Naive thymus-derived CD8-positive, alpha-beta T cell (primary cell): Measurements from ENCODE around the gene PLEKHG4. TPM values are rescaled to one million over a fixed set of nuclear protein-coding genes. Genes with fewer than 3 reads are reported as not detected.

Experiments used
- ATAC-seq, 2 donors: fragments of 150-1000 bp; cut with Tn5 transposase in 1 of 2; sonication (Bioruptor Pico), chemical (Tn5 transposase) in 1 of 2; 1 replicate in 1 of 2; 2 replicates in 1 of 2; pipeline ENCODE4 v1.10.0; 2021; ENCODE audit warnings: mild to moderate bottlenecking in 2 of 2, moderate library complexity in 2 of 2
- POLR2A ChIA-PET: fragments of 350-600 bp; sonication (Branson Sonifier 250); formaldehyde crosslinking; loops from one replicate; lab custom pipeline; 2021; ENCODE audit warnings: antibody characterized with exemption; lab: Charles Lee
- DNase-seq, 10 donors: peaks; one replicate each; pipeline versions ENCODE4 v3.0.0 to v3.0.0-alpha.2; 2020 to 2022
- H3K27ac Mint-ChIP-seq, 10 donors: one replicate each; pipeline ENCODE4 v1.8.0; 2020 to 2022; ENCODE audit warnings: mild to moderate bottlenecking in 10 of 10, mixed read lengths in 10 of 10, moderate library complexity in 4 of 10, inconsistent platforms in 1 of 10
- H3K27me3 Mint-ChIP-seq, 5 donors: one replicate each; pipeline ENCODE4 v1.8.0; 2021 to 2022; ENCODE audit warnings: mixed read lengths in 5 of 5
- H3K36me3 Mint-ChIP-seq, 3 donors: one replicate each; pipeline ENCODE4 v1.8.0; 2020 to 2022; ENCODE audit warnings: mixed read lengths in 3 of 3, mild to moderate bottlenecking in 2 of 3, inconsistent platforms in 1 of 3
- H3K4me1 Mint-ChIP-seq, 4 donors: one replicate each; pipeline ENCODE4 v1.8.0; 2021 to 2022; ENCODE audit warnings: mixed read lengths in 4 of 4
- H3K4me3 Mint-ChIP-seq, 10 donors: one replicate each; pipeline ENCODE4 v1.8.0; 2020 to 2022; ENCODE audit warnings: mild to moderate bottlenecking in 10 of 10, mixed read lengths in 10 of 10, moderate library complexity in 6 of 10, inconsistent platforms in 1 of 10
- H3K9me3 Mint-ChIP-seq, 9 donors: one replicate each; pipeline ENCODE4 v1.8.0; 2020 to 2022; ENCODE audit warnings: mixed read lengths in 9 of 9, mild to moderate bottlenecking in 3 of 9, inconsistent platforms in 1 of 9, moderate library complexity in 1 of 9
- polyA plus RNA-seq, 3 donors: library from polyadenylated mRNA; unstranded; fragments of 300-500 nt; fragmentation: Illumina TruSeq; gene quantifications; one replicate each; pipeline ENCODE4 v1.2.3, GENCODE V29; 2021
- total RNA-seq, 8 experiments: library from RNA in 2 of 8; stranded (reverse) in 2 of 8; gene quantifications; one replicate each; pipeline ENCODE4 v1.2.3 and lab custom pipeline; 2021 to 2026

Gene PLEKHG4
- total and polyA plus RNA-seq, 5 experiments from 2014 or later: 7.9 to 41.0 (median 11.7) TPM

- H3K9me3 Mint-ChIP-seq: no peaks in the 10 kb centered on the region
- H3K4me3 Mint-ChIP-seq: no peak overlapping the region
- POLR2A ChIA-PET: no interaction called here
- no peaks in the 10 kb centered on the region for H3K36me3 Mint-ChIP-seq
- H3K27me3 Mint-ChIP-seq: peaks cover 0 to 10% (median 6%) of the 10 kb centered on the region in 5 donors
- ATAC-seq (no peak), DNase-seq (no peak)
- no peak overlapping the region for H3K27ac Mint-ChIP-seq
- H3K4me1 Mint-ChIP-seq: no peaks in the 10 kb centered on the region
These were observed 22.7 kb downstream of the PLEKHG4 start for GRCh38 chr16:67302076-67302475.

GRCh38 chr16:67302970-67303369 is 23.6 kb downstream of the PLEKHG4 start:
- DNase-seq: no peak
- no peak overlapping the region for H3K4me3 Mint-ChIP-seq
- POLR2A ChIA-PET: no interaction called here

GRCh38 chr16:67304020-67304419 is 24.7 kb downstream of the PLEKHG4 start:
- DNase-seq: no peak
- POLR2A ChIA-PET: no interaction called here
- Mint-ChIP-seq H3K9me3 (no peaks in the 10 kb centered on the region), H3K27ac (peak overlapping the region in 1 of 10 donors; percentile 52), H3K36me3 (no peaks in the 10 kb centered on the region), H3K27me3 (peaks cover 0 to 10% (median 7%) of the 10 kb centered on the region in 5 donors), H3K4me1 (peaks cover 0 to 1% (median 0%) of the 10 kb centered on the region in 4 donors), H3K4me3 (no peak overlapping the region)
- no peak for ATAC-seq

More at GRCh38 chr16:67302970-67303369, 23.6 kb downstream of the PLEKHG4 start:
- Mint-ChIP-seq H3K36me3 (no peaks in the 10 kb centered on the region), H3K27ac (peak overlapping the region in 1 of 10 donors; percentile 71), H3K9me3 (no peaks in the 10 kb centered on the region), H3K27me3 (peaks cover 0 to 10% (median 6%) of the 10 kb centered on the region in 5 donors), H3K4me1 (no peaks in the 10 kb centered on the region)
- no peak for ATAC-seq

- peak overlapping the region in 1 of 10 donors; percentile 24 for H3K27ac Mint-ChIP-seq
- H3K36me3 Mint-ChIP-seq: no peaks in the 10 kb centered on the region
- POLR2A ChIA-PET: no interaction called here
- H3K27me3 Mint-ChIP-seq: peaks cover 0 to 10% (median 7%) of the 10 kb centered on the region in 5 donors
- H3K9me3 Mint-ChIP-seq: no peaks in the 10 kb centered on the region
- peak in 1 of 10 donors; percentile 37 for DNase-seq
- no peak for ATAC-seq
- H3K4me3 Mint-ChIP-seq: no peak overlapping the region
- H3K4me1 Mint-ChIP-seq: peaks cover 0 to 1% (median 0%) of the 10 kb centered on the region in 4 donors
These were observed 26.1 kb downstream of the PLEKHG4 start for GRCh38 chr16:67305216-67306071.

- H3K27ac Mint-ChIP-seq: no peak overlapping the region
- POLR2A ChIA-PET: no interaction called here
These were observed 31.2 kb downstream of the PLEKHG4 start for GRCh38 chr16:67310561-67310960.

GRCh38 chr16:67311607-67312488 is 32.5 kb downstream of the PLEKHG4 start:
- ATAC-seq (no peak), DNase-seq (no peak)
- peaks cover 0 to 12% (median 2%) of the 10 kb centered on the region in 5 donors for H3K27me3 Mint-ChIP-seq
- H3K9me3 Mint-ChIP-seq: no peaks in the 10 kb centered on the region
- H3K36me3 Mint-ChIP-seq: no peaks in the 10 kb centered on the region
- H3K4me1 Mint-ChIP-seq: peaks cover 0 to 4% (median 0%) of the 10 kb centered on the region in 4 donors
- peak overlapping the region in 1 of 10 donors; percentile 3 for H3K27ac Mint-ChIP-seq
- POLR2A ChIA-PET: no interaction called here
- H3K4me3 Mint-ChIP-seq: no peak overlapping the region

More at GRCh38 chr16:67310561-67310960, 31.2 kb downstream of the PLEKHG4 start:
- H3K4me1 Mint-ChIP-seq: peaks cover 0 to 4% (median 0%) of the 10 kb centered on the region in 4 donors
- no peak for ATAC-seq
- no peak for DNase-seq
- H3K36me3 Mint-ChIP-seq: no peaks in the 10 kb centered on the region
- H3K27me3 Mint-ChIP-seq: peaks cover 0 to 10% (median 2%) of the 10 kb centered on the region in 5 donors
- H3K9me3 Mint-ChIP-seq: no peaks in the 10 kb centered on the region
- H3K4me3 Mint-ChIP-seq: no peak overlapping the region

- no peaks in the 10 kb centered on the region for H3K9me3 Mint-ChIP-seq
- no peak for ATAC-seq
- no peaks in the 10 kb centered on the region for H3K36me3 Mint-ChIP-seq
- POLR2A ChIA-PET: no interaction called here
- H3K27me3 Mint-ChIP-seq: peaks cover 0 to 13% (median 2%) of the 10 kb centered on the region in 5 donors
- H3K27ac Mint-ChIP-seq: peak overlapping the region in 1 of 10 donors; percentile 3
- DNase-seq: no peak
- H3K4me1 Mint-ChIP-seq: peaks cover 0 to 4% (median 0%) of the 10 kb centered on the region in 4 donors
- H3K4me3 Mint-ChIP-seq: no peak overlapping the region
These were observed 33.4 kb downstream of the PLEKHG4 start for GRCh38 chr16:67312719-67313118.

- POLR2A ChIA-PET: no interaction called here
- no peak for ATAC-seq
- H3K4me3 Mint-ChIP-seq: no peak overlapping the region
- peaks cover 17 to 27% (median 22%) of the 10 kb centered on the region in 5 donors for H3K27me3 Mint-ChIP-seq
- no peaks in the 10 kb centered on the region for H3K9me3 Mint-ChIP-seq
- no peaks in the 10 kb centered on the region for H3K36me3 Mint-ChIP-seq
- no peak for DNase-seq
- H3K27ac Mint-ChIP-seq: no peak overlapping the region
- no peaks in the 10 kb centered on the region for H3K4me1 Mint-ChIP-seq
These were observed 38.5 kb downstream of the PLEKHG4 start for GRCh38 chr16:67317853-67318252.

GRCh38 chr16:67326115-67326471 is 46.8 kb downstream of the PLEKHG4 start:
- H3K27ac Mint-ChIP-seq: peak overlapping the region; percentile 14 to 92 (median 52)
- H3K27me3 Mint-ChIP-seq: peaks cover 5 to 21% (median 9%) of the 10 kb centered on the region in 5 donors
- POLR2A ChIA-PET: interaction anchor here (0.6 kb wide), 1 partner anchor 12 kb away, joined by 3 read pairs; no protein-coding TSS in a partner anchor

GRCh38 chr16:67326472-67327309 is 47.4 kb downstream of the PLEKHG4 start, which contains the start of the genes KCTD19 and LRRC36:
Gene KCTD19 (minus strand): TSS chr16:67326741. CDS start chr16:67326707, 34 bp downstream.
Gene LRRC36 (plus strand): TSS chr16:67326815. CDS start chr16:67326863, 48 bp downstream.
- H3K27me3 Mint-ChIP-seq: peaks cover 3 to 15% (median 5%) of the 10 kb centered on the region in 5 donors
- H3K27ac Mint-ChIP-seq: peak within 1 kb of the TSS; percentile 17 to 92 (median 80)
- H3K9me3 Mint-ChIP-seq: no peaks in the 10 kb centered on the region
- POLR2A ChIA-PET: interaction anchor here (0.6 kb wide), 1 partner anchor 11 kb away, joined by 3 read pairs; no protein-coding TSS in a partner anchor
- no peaks in the 10 kb centered on the region for H3K36me3 Mint-ChIP-seq
- peak within 1 kb of the TSS; percentile 81 to 96 (median 92) for H3K4me3 Mint-ChIP-seq
- peak; percentile 30 to 83 (median 70) for DNase-seq
- H3K4me1 Mint-ChIP-seq: peaks cover 12 to 27% (median 16%) of the 10 kb centered on the region in 4 donors
- peak; percentile 82 to 89 for ATAC-seq

More at GRCh38 chr16:67326115-67326471, 46.8 kb downstream of the PLEKHG4 start:
- Mint-ChIP-seq H3K36me3 (no peaks in the 10 kb centered on the region), H3K4me1 (peaks cover 12 to 27% (median 16%) of the 10 kb centered on the region in 4 donors), H3K9me3 (no peaks in the 10 kb centered on the region), H3K4me3 (peak overlapping the region; percentile 81 to 96 (median 92))
- ATAC-seq (no peak), DNase-seq (no peak)

GRCh38 chr16:67327743-67328142 is 48.4 kb downstream of the PLEKHG4 start:
- Mint-ChIP-seq H3K36me3 (no peaks in the 10 kb centered on the region), H3K27me3 (peaks cover 1 to 12% (median 4%) of the 10 kb centered on the region in 5 donors), H3K4me3 (peak overlapping the region in 7 of 10 donors; percentile 4 to 53 (median 14)), H3K9me3 (no peaks in the 10 kb centered on the region), H3K4me1 (peaks cover 12 to 27% (median 16%) of the 10 kb centered on the region in 4 donors), H3K27ac (peak overlapping the region in 7 of 10 donors; percentile 0 to 51 (median 5))
- ATAC-seq: no peak
- POLR2A ChIA-PET: no interaction called here
- DNase-seq: no peak
